Choroid plexus epithelial cell (primary cell): ENCODE measurements around the gene RADIL.

ENCODE experiments used
- DNase-seq: peaks from one replicate; pipeline ENCODE4 v3.0.0-alpha.2; 2010; ENCODE audit warnings: low read depth
- H3K4me3 ChIP-seq: 2 replicates; pipeline ENCODE4 v1.5.1; 2011; ENCODE audit warnings: low read depth, mild to moderate bottlenecking, control low read depth, low read length, moderate library complexity
- CTCF ChIP-seq: conservative IDR thresholded peaks from 2 replicates; pipeline ENCODE4 v1.5.1; 2011; ENCODE audit warnings: low read depth, mild to moderate bottlenecking, control low read depth, inconsistent platforms, low read length, moderate library complexity

The RADIL gene

GRCh38 chr7:4889682-4890081, 6.2 kb upstream of the RADIL start:
- TF ChIP-seq CTCF: no peak
- no peak overlapping the region for H3K4me3 ChIP-seq
- no peak for DNase-seq

GRCh38 chr7:4888161-4888560, 4.6 kb upstream of the RADIL start:
- no peak for DNase-seq
- no peak for TF ChIP-seq CTCF
- no peak overlapping the region for H3K4me3 ChIP-seq

- H3K4me3 ChIP-seq: no peak overlapping the region
- TF ChIP-seq CTCF: no peak
- no peak for DNase-seq
Measured at GRCh38 chr7:4886671-4887070, 3.2 kb upstream of the RADIL start.

DNA sequence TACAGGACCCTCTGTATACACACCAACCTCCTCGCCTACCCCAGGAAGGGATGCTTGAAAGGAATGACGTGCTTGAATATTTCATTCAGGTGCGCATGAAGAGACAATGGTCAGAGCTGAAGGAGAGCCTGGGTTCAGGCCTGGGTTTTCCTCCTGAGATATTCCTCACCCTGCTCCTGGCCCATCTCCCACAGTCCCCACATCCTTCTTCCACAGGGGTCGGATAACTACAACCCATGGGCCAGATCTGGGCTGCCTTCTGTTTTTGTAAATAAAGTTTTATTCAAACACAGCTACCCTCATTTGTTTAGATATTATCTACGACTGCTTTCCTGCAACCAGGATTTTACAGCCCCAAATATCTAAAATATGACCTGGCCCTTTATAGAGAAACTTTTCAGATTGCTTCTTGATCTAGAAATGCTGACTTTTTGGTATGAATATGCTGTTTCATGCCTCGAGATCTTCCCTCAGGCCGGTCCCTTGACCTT, 1.8 kb upstream of the RADIL start:
- TF ChIP-seq CTCF: no peak
- H3K4me3 ChIP-seq: no peak overlapping the region
- no peak for DNase-seq

DNA sequence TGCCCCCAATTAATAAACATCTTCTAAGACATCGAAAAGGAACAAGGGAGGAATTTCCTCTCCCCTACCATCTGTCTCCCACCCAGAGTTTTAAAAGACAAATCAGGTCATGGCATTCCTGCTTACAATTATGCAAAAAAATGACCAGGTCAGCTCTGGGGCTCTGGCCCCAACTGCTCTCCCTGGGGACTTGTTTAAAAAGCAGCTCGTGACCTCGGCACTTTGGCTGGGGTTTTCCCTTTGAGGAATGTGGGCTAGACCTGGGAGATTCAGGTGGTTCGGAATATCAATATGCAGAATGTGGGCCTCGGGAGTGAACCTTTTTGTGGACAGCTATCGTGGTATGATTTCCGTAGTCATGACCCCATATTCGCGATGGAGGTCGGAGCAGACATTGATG, 648 bp upstream of the RADIL start:
- no peak for DNase-seq

DNA sequence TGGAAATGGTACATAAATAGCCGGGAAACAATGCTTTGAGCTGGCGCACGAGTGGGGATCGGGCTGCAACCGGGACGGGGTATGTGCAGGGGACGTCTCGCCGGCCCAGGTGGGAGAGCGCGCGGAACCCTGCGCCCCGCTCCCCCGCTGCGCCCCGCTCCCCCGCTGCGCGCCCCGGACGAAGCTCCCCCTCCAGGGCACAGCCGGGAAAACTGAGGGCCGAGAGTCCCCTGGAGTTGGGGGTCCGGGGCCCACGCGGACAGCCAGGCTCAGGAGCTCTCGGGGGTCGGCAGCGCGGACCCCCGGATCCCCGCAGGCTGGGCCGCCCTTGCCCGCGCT, 514 bp downstream of the RADIL start:
- DNase-seq: no peak
- peak overlapping the region; percentile 47 for H3K4me3 ChIP-seq
- TF ChIP-seq CTCF: no peak

More for the DNA sequence above, 648 bp upstream of the RADIL start:
- no peak for TF ChIP-seq CTCF
- H3K4me3 ChIP-seq: no peak overlapping the region

- H3K4me3 ChIP-seq: peak overlapping the region; percentile 47
- DNase-seq: peak; percentile 43
- no peak for TF ChIP-seq CTCF
Measured at GRCh38 chr7:4882169-4883032, 1.1 kb downstream of the RADIL start.
